Karpas-422 (cell line): ENCODE results near the gene RBM20. TPM values are rescaled to one million over a fixed set of nuclear protein-coding genes. Genes with fewer than 3 reads are reported as not detected.

Source experiments
- DNase-seq: peaks from one replicate; pipeline ENCODE4 v3.0.0-alpha.2; 2015
- H2AFZ ChIP-seq: fragments of 200-600 bp; sonication (generic); 2 replicates; pipeline ENCODE4 v1.6.1; 2014; ENCODE audit warnings: antibody characterized with exemption, low read length, mixed read lengths
- H3K27ac ChIP-seq: fragments of 200-600 bp; sonication (generic); 2 replicates; pipeline ENCODE4 v1.5.1; 2014; ENCODE audit warnings: mild to moderate bottlenecking, low read length, moderate library complexity
- H3K27me3 ChIP-seq: fragments of 200-600 bp; sonication (generic); 2 replicates; pipeline ENCODE4 v1.6.1; 2014; ENCODE audit warnings: low read length, mixed read lengths
- H3K36me3 ChIP-seq: fragments of 200-600 bp; sonication (generic); 2 replicates; pipeline ENCODE4 v1.6.1; 2014; ENCODE audit warnings: low read length, mixed read lengths; ENCODE audit not compliant: insufficient read depth
- H3K4me1 ChIP-seq: fragments of 200-600 bp; sonication (generic); 2 replicates; pipeline ENCODE4 v1.6.1; 2014; ENCODE audit warnings: mild to moderate bottlenecking, low read length, mixed read lengths
- H3K4me2 ChIP-seq: fragments of 200-600 bp; sonication (generic); 2 replicates; pipeline ENCODE4 v1.6.1; 2014; ENCODE audit warnings: low read length, low read depth, mild to moderate bottlenecking; ENCODE audit not compliant: poor library complexity, severe bottlenecking
- H3K4me3 ChIP-seq: fragments of 200-600 bp; sonication (generic); 2 replicates; pipeline ENCODE4 v1.5.1; 2014; ENCODE audit warnings: mild to moderate bottlenecking, antibody characterized with exemption, low read length, mixed read lengths
- H3K79me2 ChIP-seq: fragments of 200-600 bp; sonication (generic); 2 replicates; pipeline ENCODE4 v1.6.1; 2014; ENCODE audit warnings: mild to moderate bottlenecking, low read length, mixed read lengths
- H3K9ac ChIP-seq: fragments of 200-600 bp; sonication (generic); 2 replicates; pipeline ENCODE4 v1.6.0; 2014; ENCODE audit warnings: low read length
- H3K9me2 ChIP-seq: fragments of 200-600 bp; sonication (generic), shearing (Covaris generic); replicated peaks from 2 replicates; pipeline ENCODE4 v1.6.0; 2014; ENCODE audit warnings: mild to moderate bottlenecking, low read length, moderate library complexity; ENCODE audit not compliant: insufficient read depth
- H3K9me3 ChIP-seq: fragments of 300-700, 200-600 bp; sonication (generic); 2 replicates; pipeline ENCODE4 v1.6.1; 2014; ENCODE audit warnings: low read length, mixed read lengths
- H4K20me1 ChIP-seq: fragments of 200-600 bp; sonication (generic); 2 replicates; pipeline ENCODE4 v1.6.1; 2014; ENCODE audit warnings: mild to moderate bottlenecking, antibody characterized with exemption, low read length, low read depth; ENCODE audit not compliant: insufficient read depth
- total RNA-seq: library from RNA; depleted of rRNA; stranded (reverse); fragments of >200 nt; shearing (Covaris generic); gene quantifications from 2 replicates; pipeline ENCODE4 v1.2.3, GENCODE V29; 2014; ENCODE audit warnings: low replicate concordance

RBM20 gene
- total RNA-seq, 1 experiment from 2014 or later = not detected

- Histone ChIP-seq H3K9me2 (no peaks in the 10 kb centered on the region), H3K27ac (peak overlapping the region; percentile 86), H3K36me3 (peaks cover 6% of the 10 kb centered on the region; the same call in 1 of the 2 replicates), H3K4me2 (peak overlapping the region; percentile 95), H3K79me2 (peaks cover 42% of the 10 kb centered on the region), H3K9ac (peak overlapping the region; percentile 83), H3K4me3 (peak overlapping the region; percentile 67), H4K20me1 (no peaks in the 10 kb centered on the region), H3K4me1 (peaks cover 51% of the 10 kb centered on the region), H3K27me3 (no peaks in the 10 kb centered on the region), H3K9me3 (no peaks in the 10 kb centered on the region), H2AFZ (0 out of 2 replicates have a peak overlapping the region, but pooled peaks have one; percentile 4)
- DNase-seq = peak; percentile 53
These were observed 229.1 kb downstream of the RBM20 start for GRCh38 chr10:110872984-110873923.

- H3K9me2 ChIP-seq = no peaks in the 10 kb centered on the region
- no peak for DNase-seq
- H4K20me1 ChIP-seq = no peaks in the 10 kb centered on the region
- peaks cover 9% of the 10 kb centered on the region; the same call in 1 of the 2 replicates for H3K36me3 ChIP-seq
- no peak overlapping the region for H2AFZ ChIP-seq
- H3K4me2 ChIP-seq = peak overlapping the region; percentile 95
- H3K27ac ChIP-seq = peak overlapping the region; percentile 86; the same call in 1 of the 2 replicates
- no peaks in the 10 kb centered on the region for H3K27me3 ChIP-seq
- H3K9me3 ChIP-seq = no peaks in the 10 kb centered on the region
- H3K9ac ChIP-seq = peak overlapping the region; percentile 83
- H3K4me3 ChIP-seq = peak overlapping the region; percentile 67
- H3K4me1 ChIP-seq = peaks cover 44% of the 10 kb centered on the region
- H3K79me2 ChIP-seq = peaks cover 42% of the 10 kb centered on the region
These were observed 229.8 kb downstream of the RBM20 start for GRCh38 chr10:110873951-110874350.

- H2AFZ ChIP-seq = no peak overlapping the region
- no peak overlapping the region for H3K4me3 ChIP-seq
- H3K27ac ChIP-seq = no peak overlapping the region
- H3K9me3 ChIP-seq = no peaks in the 10 kb centered on the region
- H3K36me3 ChIP-seq = peaks cover 9% of the 10 kb centered on the region; the same call in 1 of the 2 replicates
- H3K79me2 ChIP-seq = peaks cover 42% of the 10 kb centered on the region
- H4K20me1 ChIP-seq = no peaks in the 10 kb centered on the region
- H3K4me1 ChIP-seq = peaks cover 36% of the 10 kb centered on the region
- H3K9me2 ChIP-seq = no peaks in the 10 kb centered on the region
- H3K4me2 ChIP-seq = no peak overlapping the region
- no peaks in the 10 kb centered on the region for H3K27me3 ChIP-seq
- no peak overlapping the region for H3K9ac ChIP-seq
- DNase-seq = no peak
These were observed 231.9 kb downstream of the RBM20 start for GRCh38 chr10:110876000-110876399.

- Histone ChIP-seq H3K4me1 (peaks cover 31% of the 10 kb centered on the region), H3K9me2 (no peaks in the 10 kb centered on the region), H3K79me2 (peaks cover 42% of the 10 kb centered on the region)
These were observed 232.7 kb downstream of the RBM20 start for GRCh38 chr10:110876788-110877187.

GRCh38 chr10:110880012-110880411 is 235.9 kb downstream of the RBM20 start:
- no peak for DNase-seq
- no peaks in the 10 kb centered on the region for H3K9me3 ChIP-seq
- no peaks in the 10 kb centered on the region for H4K20me1 ChIP-seq
- H3K27ac ChIP-seq = no peak overlapping the region
- H3K4me1 ChIP-seq = peaks cover 5% of the 10 kb centered on the region
- H3K79me2 ChIP-seq = peaks cover 28% of the 10 kb centered on the region
- H3K4me2 ChIP-seq = no peak overlapping the region
- H3K27me3 ChIP-seq = no peaks in the 10 kb centered on the region
- no peaks in the 10 kb centered on the region for H3K9me2 ChIP-seq
- peaks cover 29% of the 10 kb centered on the region for H3K36me3 ChIP-seq
- no peak overlapping the region for H3K9ac ChIP-seq
- H3K4me3 ChIP-seq = no peak overlapping the region
- no peak overlapping the region for H2AFZ ChIP-seq

More at GRCh38 chr10:110876788-110877187, 232.7 kb downstream of the RBM20 start:
- Histone ChIP-seq H2AFZ (no peak overlapping the region), H3K27ac (no peak overlapping the region), H3K9ac (no peak overlapping the region), H4K20me1 (no peaks in the 10 kb centered on the region), H3K4me2 (no peak overlapping the region), H3K36me3 (peaks cover 10% of the 10 kb centered on the region; the same call in 1 of the 2 replicates), H3K27me3 (no peaks in the 10 kb centered on the region), H3K4me3 (no peak overlapping the region), H3K9me3 (no peaks in the 10 kb centered on the region)
- no peak for DNase-seq

GRCh38 chr10:110881247-110881646 is 237.1 kb downstream of the RBM20 start:
- Histone ChIP-seq H4K20me1 (no peaks in the 10 kb centered on the region), H3K4me2 (no peak overlapping the region), H3K9me3 (no peaks in the 10 kb centered on the region), H3K4me1 (no peaks in the 10 kb centered on the region), H3K4me3 (no peak overlapping the region), H2AFZ (no peak overlapping the region), H3K9me2 (no peaks in the 10 kb centered on the region), H3K79me2 (peaks cover 16% of the 10 kb centered on the region), H3K36me3 (peaks cover 29% of the 10 kb centered on the region), H3K9ac (no peak overlapping the region), H3K27me3 (no peaks in the 10 kb centered on the region), H3K27ac (no peak overlapping the region)
- DNase-seq = no peak

GRCh38 chr10:110881905-110882304 is 237.8 kb downstream of the RBM20 start:
- H3K9ac ChIP-seq = no peak overlapping the region
- no peaks in the 10 kb centered on the region for H4K20me1 ChIP-seq
- no peaks in the 10 kb centered on the region for H3K27me3 ChIP-seq
- H3K4me2 ChIP-seq = no peak overlapping the region
- H3K27ac ChIP-seq = peak overlapping the region; percentile 10; the same call in 1 of the 2 replicates
- H3K9me3 ChIP-seq = no peaks in the 10 kb centered on the region
- H2AFZ ChIP-seq = no peak overlapping the region
- H3K36me3 ChIP-seq = peaks cover 26% of the 10 kb centered on the region
- no peaks in the 10 kb centered on the region for H3K9me2 ChIP-seq
- no peaks in the 10 kb centered on the region for H3K4me1 ChIP-seq
- H3K4me3 ChIP-seq = no peak overlapping the region
- H3K79me2 ChIP-seq = peaks cover 13% of the 10 kb centered on the region; the same call in 1 of the 2 replicates
- DNase-seq = no peak

- Histone ChIP-seq H3K36me3 (peaks cover 29% of the 10 kb centered on the region), H3K4me2 (no peak overlapping the region), H3K27ac (no peak overlapping the region), H2AFZ (no peak overlapping the region), H3K9me3 (no peaks in the 10 kb centered on the region), H4K20me1 (no peaks in the 10 kb centered on the region), H3K4me3 (no peak overlapping the region), H3K9me2 (no peaks in the 10 kb centered on the region), H3K4me1 (no peaks in the 10 kb centered on the region), H3K79me2 (peaks cover 8% of the 10 kb centered on the region; the same call in 1 of the 2 replicates), H3K27me3 (no peaks in the 10 kb centered on the region), H3K9ac (no peak overlapping the region)
- DNase-seq = no peak
These were observed 239.8 kb downstream of the RBM20 start for GRCh38 chr10:110883924-110884323.
